ENCODE data around the gene NOS1.

Gene NOS1

DNA sequence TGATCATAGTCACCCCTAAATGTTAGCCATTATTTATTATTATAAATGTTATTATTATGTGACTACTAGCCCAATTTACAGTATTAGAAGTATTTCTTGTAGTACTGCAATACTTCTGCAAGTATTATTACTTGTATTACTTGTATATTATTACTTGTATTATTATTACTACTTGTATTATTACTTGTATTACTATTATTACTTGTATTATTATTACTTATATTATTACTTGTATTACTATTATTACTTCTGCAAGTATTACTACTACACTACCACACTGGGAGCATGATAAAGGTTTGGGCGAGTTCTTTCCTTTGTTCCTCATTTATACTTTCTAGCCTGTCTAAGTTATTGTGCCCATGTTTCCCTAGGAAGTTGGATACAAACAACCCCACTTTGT, 67.9 kb downstream of the NOS1 start:
- H3K4me3 ChIP-seq (ENCODE audit: low read length): no peak overlapping the region
- no peak for DNase-seq (ENCODE audit: low read depth, low spot score)

GRCh38 chr12:117292688-117293087, 68.7 kb downstream of the NOS1 start:
- no peak overlapping the region for H3K4me3 ChIP-seq (ENCODE audit: low read length)
- no peak for DNase-seq (ENCODE audit: low read depth, low spot score)

DNA sequence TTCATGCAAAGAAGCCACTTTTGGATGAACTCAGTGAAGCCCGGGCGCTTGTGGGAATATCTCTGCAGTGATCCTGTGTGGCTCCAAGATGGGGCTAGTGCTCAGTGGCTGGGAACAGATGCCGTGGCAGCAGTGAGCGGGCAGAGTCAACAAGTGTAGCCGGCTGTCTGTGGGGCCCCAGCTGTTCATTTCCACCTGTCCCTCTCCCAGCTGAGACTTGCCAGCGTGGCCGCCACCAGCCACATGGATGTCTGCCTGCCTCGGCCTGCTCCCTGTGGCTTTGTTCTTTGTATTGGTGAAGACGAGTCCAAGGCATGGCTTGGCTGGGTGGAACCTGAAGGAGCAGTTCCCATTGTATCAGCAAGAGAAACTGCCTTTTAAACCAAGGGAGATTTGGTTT, 77.3 kb downstream of the NOS1 start:
- no peak overlapping the region for H3K4me3 ChIP-seq (ENCODE audit: low read length)
- DNase-seq (ENCODE audit: low read depth, low spot score): no peak

GRCh38 chr12:117282490-117282889, 78.9 kb downstream of the NOS1 start:
- DNase-seq (ENCODE audit: low read depth, low spot score): no peak
- H3K4me3 ChIP-seq (ENCODE audit: low read length): no peak overlapping the region

GRCh38 chr12:117280019-117280680, 81.3 kb downstream of the NOS1 start:
- no peak for DNase-seq (ENCODE audit: low read depth, low spot score)

DNA sequence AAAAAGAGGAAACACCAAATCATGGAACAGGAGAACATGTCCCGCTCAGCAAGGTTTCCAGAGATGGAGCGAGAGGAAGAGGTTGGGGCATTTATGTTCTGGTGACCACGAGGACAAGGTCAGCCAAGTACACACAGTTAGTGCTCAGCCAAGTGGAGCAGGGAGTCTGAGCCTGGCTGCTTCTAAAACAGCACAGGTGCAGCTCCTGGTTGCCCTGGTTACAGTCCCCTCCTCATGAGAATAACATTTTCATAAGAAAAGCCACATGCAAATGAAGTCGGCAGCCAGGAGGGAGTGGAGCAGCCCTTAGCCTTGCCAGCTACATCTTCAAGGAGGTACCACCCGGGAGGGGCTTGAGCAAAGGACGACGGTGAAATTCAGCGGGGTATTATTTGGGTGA, 81.8 kb downstream of the NOS1 start:
- DNase-seq (ENCODE audit: low read depth, low spot score): no peak
- H3K4me3 ChIP-seq (ENCODE audit: low read length): no peak overlapping the region

More at GRCh38 chr12:117280019-117280680, 81.3 kb downstream of the NOS1 start:
- no peak overlapping the region for H3K4me3 ChIP-seq (ENCODE audit: low read length)

- H3K4me3 ChIP-seq (ENCODE audit: low read length): no peak overlapping the region
- no peak for DNase-seq (ENCODE audit: low read depth, low spot score)
Measured at GRCh38 chr12:117277875-117278274, 83.6 kb downstream of the NOS1 start.

- H3K4me3 ChIP-seq (ENCODE audit: low read length): no peak overlapping the region
- no peak for DNase-seq (ENCODE audit: low read depth, low spot score)
Measured at GRCh38 chr12:117273091-117273490, 88.3 kb downstream of the NOS1 start.

DNA sequence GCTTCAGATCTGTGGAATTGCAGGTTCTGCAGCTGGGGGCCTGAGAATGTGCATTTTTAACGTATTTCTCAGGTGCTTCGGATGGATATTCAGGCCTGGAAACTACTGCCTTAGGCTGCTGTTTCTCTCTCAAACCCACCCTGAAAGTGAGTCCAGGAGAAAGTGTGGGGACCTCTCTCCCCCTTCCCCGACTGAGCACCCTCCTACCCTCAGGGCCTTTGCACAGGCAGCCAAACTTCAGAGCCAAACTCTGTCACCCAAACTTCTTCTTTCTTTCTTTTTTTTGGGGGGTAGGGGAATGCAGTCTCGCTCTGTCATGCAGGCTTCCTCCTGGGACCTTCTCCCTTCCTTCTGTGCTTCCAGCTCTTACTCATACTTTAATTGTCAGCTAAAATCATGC, 88.7 kb downstream of the NOS1 start:
- no peak for DNase-seq (ENCODE audit: low read depth, low spot score)
- H3K4me3 ChIP-seq (ENCODE audit: low read length): no peak overlapping the region

- H3K4me3 ChIP-seq (ENCODE audit: low read length): no peak overlapping the region
- no peak for DNase-seq (ENCODE audit: low read depth, low spot score)
Measured at GRCh38 chr12:117262749-117263148, 98.7 kb downstream of the NOS1 start.

- no peak overlapping the region for H3K4me3 ChIP-seq (ENCODE audit: low read length)
- no peak for DNase-seq (ENCODE audit: low read depth, low spot score)
Measured at GRCh38 chr12:117261247-117261646, 100.2 kb downstream of the NOS1 start.

- H3K4me3 ChIP-seq (ENCODE audit: low read length): no peak overlapping the region
- no peak for DNase-seq (ENCODE audit: low read depth, low spot score)
Measured at GRCh38 chr12:117255386-117255785, 106.0 kb downstream of the NOS1 start.

GRCh38 chr12:117243488-117243887, 117.9 kb downstream of the NOS1 start:
- no peak for DNase-seq (ENCODE audit: low read depth, low spot score)
- H3K4me3 ChIP-seq (ENCODE audit: low read length): no peak overlapping the region

DNA sequence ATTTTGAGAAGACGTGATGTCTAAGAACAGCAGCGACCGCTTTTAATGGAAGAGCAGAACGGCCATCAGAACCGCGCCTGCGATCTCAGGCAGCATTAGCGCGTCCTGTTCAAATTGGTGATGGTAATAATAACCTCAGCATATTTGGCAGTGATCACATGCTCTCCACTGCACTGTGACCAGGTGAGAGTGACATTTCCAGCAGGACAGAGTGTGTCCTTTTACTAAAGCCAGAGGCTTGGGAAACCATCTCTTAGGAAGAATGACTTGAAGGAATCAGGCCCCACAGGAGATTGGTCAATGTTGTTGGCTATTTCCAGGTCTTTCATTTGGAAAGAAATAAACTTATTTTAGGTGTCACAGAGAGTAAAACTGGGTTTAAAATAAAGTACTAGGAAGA, 119.7 kb downstream of the NOS1 start:
- H3K4me3 ChIP-seq (ENCODE audit: low read length): no peak overlapping the region
- DNase-seq (ENCODE audit: low read depth, low spot score): no peak

GRCh38 chr12:117240081-117240755, 121.2 kb downstream of the NOS1 start:
- no peak overlapping the region for H3K4me3 ChIP-seq (ENCODE audit: low read length)
- no peak for DNase-seq (ENCODE audit: low read depth, low spot score)

DNA sequence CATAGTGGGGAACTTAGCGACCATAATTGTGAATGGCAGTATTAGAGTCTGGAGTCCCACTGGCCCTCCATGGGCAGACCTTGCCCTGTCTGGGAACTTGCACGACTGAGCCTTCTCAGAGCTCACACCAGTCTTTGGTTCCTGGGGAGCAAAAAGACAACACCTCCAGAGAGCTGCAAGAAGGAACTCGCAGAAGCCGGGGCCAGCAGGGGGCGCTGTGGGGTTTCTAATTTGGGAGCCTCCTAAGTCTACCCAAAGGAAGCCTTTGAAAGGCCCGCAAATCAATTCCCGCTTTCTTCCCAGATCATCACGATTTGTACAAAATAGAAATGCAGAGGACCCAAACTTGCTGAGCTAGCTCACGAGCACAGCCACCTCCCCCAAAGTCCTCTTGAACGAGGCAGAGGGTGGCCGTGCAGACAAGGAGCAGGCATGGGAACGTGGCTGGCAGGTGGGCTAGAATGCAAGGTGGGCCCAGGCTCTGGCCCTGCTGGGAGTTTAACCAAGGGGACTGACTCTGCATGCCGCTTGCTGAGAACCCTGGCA, 124.9 kb downstream of the NOS1 start:
- DNase-seq (ENCODE audit: low read depth, low spot score): peak; percentile 61
- no peak overlapping the region for H3K4me3 ChIP-seq (ENCODE audit: low read length)

GRCh38 chr12:117235261-117235660, 126.2 kb downstream of the NOS1 start:
- no peak for DNase-seq (ENCODE audit: low read depth, low spot score)

DNA sequence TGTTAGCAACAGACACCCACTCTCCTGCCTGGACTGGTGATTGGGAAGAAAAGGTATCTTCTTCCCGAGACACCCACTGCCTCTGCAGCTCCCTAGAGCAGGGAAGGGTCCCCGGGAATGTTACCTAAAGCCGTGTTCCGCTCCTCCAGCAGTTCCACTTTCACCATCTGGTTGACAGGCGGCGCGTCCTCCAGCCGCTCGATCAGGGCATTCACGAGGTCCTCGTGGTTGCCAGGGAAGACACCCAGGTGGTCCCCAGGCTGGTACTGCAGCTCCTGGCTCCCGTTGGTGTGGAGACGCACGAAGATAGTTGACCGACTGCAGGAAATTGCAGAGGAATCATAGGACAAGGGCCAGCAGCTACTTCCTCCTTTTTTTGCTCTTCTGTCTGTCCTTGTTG, 127.0 kb downstream of the NOS1 start:
- no peak for DNase-seq (ENCODE audit: low read depth, low spot score)
- H3K4me3 ChIP-seq (ENCODE audit: low read length): no peak overlapping the region

More at GRCh38 chr12:117235261-117235660, 126.2 kb downstream of the NOS1 start:
- no peak overlapping the region for H3K4me3 ChIP-seq (ENCODE audit: low read length)

DNA sequence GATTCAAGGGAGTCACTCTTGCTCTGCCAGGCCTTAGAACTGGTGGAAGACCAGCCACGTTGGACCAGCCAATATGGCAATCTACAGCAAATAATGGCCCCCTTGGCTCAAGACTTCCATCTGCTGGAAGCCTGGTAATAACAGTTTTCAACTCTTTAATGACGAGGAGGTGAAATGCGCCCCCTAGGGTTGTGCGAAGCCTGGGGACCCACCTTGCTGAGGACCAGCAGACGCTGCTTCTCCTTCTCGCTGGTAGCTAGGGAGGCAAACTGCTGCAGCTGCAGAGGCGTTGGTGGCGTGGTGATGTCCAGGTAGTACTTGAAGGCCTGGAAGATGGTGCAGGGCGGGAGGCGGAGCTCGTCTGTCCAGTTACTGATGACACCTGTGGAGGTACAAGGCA, 129.7 kb downstream of the NOS1 start:
- no peak for DNase-seq (ENCODE audit: low read depth, low spot score)

DNA sequence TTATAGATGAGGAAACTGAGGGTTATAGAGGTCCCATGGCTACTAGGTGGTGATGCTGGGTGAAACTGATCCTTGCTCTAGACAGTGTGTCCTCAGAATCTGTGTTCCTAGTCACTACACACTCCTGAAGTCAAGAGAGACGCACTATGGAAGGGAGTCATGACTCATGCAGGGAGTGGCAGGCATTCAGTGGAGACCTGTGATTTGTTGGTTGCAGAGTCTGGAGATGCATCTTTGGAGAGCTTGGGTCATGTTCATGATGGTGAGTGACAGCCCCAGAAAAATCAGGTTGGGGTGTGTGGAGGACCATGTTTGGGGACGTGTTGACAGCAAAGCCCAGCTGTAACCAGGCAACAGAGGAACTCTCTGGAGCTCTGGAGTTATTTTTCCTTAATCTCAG, 133.2 kb downstream of the NOS1 start:
- no peak overlapping the region for H3K4me3 ChIP-seq (ENCODE audit: low read length)
- DNase-seq (ENCODE audit: low read depth, low spot score): no peak

More for the DNA sequence above, 129.7 kb downstream of the NOS1 start:
- H3K4me3 ChIP-seq (ENCODE audit: low read length): no peak overlapping the region

Data from Jurkat, Clone E6-1 (cell line).